Liver (tissue), 9 donors: ENCODE measurements around the gene ART5. TPM values are rescaled to one million over a fixed set of nuclear protein-coding genes. Genes with fewer than 3 reads are reported as not detected.

Source experiments
- DNase-seq: peaks from one replicate; pipeline ENCODE4 v3.0.0-alpha.2; 2017; ENCODE audit warnings: low spot score
- H3K27ac ChIP-seq, 2 donors: one replicate each; pipeline ENCODE4 v1.7.0; 2013; ENCODE audit warnings: inconsistent platforms in 2 of 2, low read length in 2 of 2, control low read depth in 1 of 2, low read depth in 1 of 2, mild to moderate bottlenecking in 1 of 2
- H3K27me3 ChIP-seq, 4 donors: one replicate each; pipeline versions ENCODE4 v1.6.1 to v1.7.0; 2013; ENCODE audit warnings: low read length in 3 of 4, inconsistent platforms in 1 of 4, mild to moderate bottlenecking in 1 of 4, moderate library complexity in 1 of 4; ENCODE audit not compliant: control insufficient read depth in 4 of 4, insufficient read depth in 4 of 4
- H3K36me3 ChIP-seq, 4 donors: one replicate each; pipeline versions ENCODE4 v1.6.1 to v1.7.0; 2013; ENCODE audit warnings: low read length in 3 of 4, mild to moderate bottlenecking in 3 of 4, low read depth in 1 of 4, moderate library complexity in 1 of 4; ENCODE audit not compliant: control insufficient read depth in 4 of 4, insufficient read depth in 3 of 4
- H3K4me1 ChIP-seq, 4 donors: one replicate each; pipeline versions ENCODE4 v1.6.1 to v1.7.0; 2013; ENCODE audit warnings: low read length in 3 of 4, mild to moderate bottlenecking in 3 of 4, moderate library complexity in 1 of 4; ENCODE audit not compliant: control insufficient read depth in 4 of 4, insufficient read depth in 4 of 4
- H3K4me3 ChIP-seq, 3 donors: one replicate each; pipeline versions ENCODE4 v1.6.1 to v1.7.0; 2013; ENCODE audit warnings: low read length in 3 of 3, control low read depth in 1 of 3, low read depth in 1 of 3, mild to moderate bottlenecking in 1 of 3
- H3K9ac ChIP-seq, 2 donors: one replicate each; pipeline ENCODE4 v1.7.0; 2013; ENCODE audit warnings: low read length in 2 of 2, mild to moderate bottlenecking in 2 of 2, moderate library complexity in 2 of 2, control low read depth in 1 of 2, low read depth in 1 of 2
- H3K9me3 ChIP-seq, 4 donors: one replicate each; pipeline versions ENCODE4 v1.6.1 to v1.7.0; 2013; ENCODE audit warnings: low read length in 3 of 4; ENCODE audit not compliant: control insufficient read depth in 4 of 4
- CTCF ChIP-seq: fragments of 150-350 bp; IDR thresholded peaks from 2 replicates; pipeline ENCODE4 v1.5.1; 2017; ENCODE audit warnings: improper control_type of control experiment, low read depth, low read length; ENCODE audit not compliant: missing input control
- EGR1 ChIP-seq, 2 donors: IDR thresholded peaks; 2 replicates each; pipeline ENCODE4 v1.6.1; 2016 to 2018; ENCODE audit warnings: antibody characterized with exemption in 2 of 2, low read depth in 2 of 2
- FOXA2 ChIP-seq: IDR thresholded peaks from 2 replicates; pipeline ENCODE4 v1.6.1; 2016; ENCODE audit warnings: antibody characterized with exemption
- HNF4A ChIP-seq, 2 donors: conservative IDR thresholded peaks; 2 replicates each; pipeline ENCODE4 v1.6.1; 2016; ENCODE audit warnings: antibody characterized with exemption in 2 of 2, mild to moderate bottlenecking in 2 of 2
- HNF4G ChIP-seq: IDR thresholded peaks from 2 replicates; pipeline ENCODE4 v1.6.1; 2016; ENCODE audit warnings: antibody characterized with exemption
- MAX ChIP-seq: IDR thresholded peaks from 2 replicates; pipeline ENCODE4 v1.6.1; 2016; ENCODE audit warnings: antibody characterized with exemption
- RXRA ChIP-seq, 2 donors: IDR thresholded peaks; 2 replicates each; pipeline ENCODE4 v1.6.1; 2017 to 2018; ENCODE audit warnings: antibody characterized with exemption in 2 of 2, mild to moderate bottlenecking in 1 of 2
- SP1 ChIP-seq: IDR thresholded peaks from 2 replicates; pipeline ENCODE4 v1.6.1; 2018; ENCODE audit warnings: antibody characterized with exemption, mild to moderate bottlenecking
- TAF1 ChIP-seq: conservative IDR thresholded peaks from 2 replicates; pipeline ENCODE4 v1.6.1; 2016; ENCODE audit warnings: antibody characterized with exemption, mild to moderate bottlenecking
- YY1 ChIP-seq: IDR thresholded peaks from 2 replicates; pipeline ENCODE4 v1.6.1; 2016; ENCODE audit warnings: antibody characterized with exemption, mild to moderate bottlenecking
- ZBTB33 ChIP-seq: IDR thresholded peaks from 2 replicates; pipeline ENCODE4 v1.6.1; 2016; ENCODE audit warnings: antibody characterized with exemption
- WGBS: extraction: QIAGEN DNeasy Blood & Tissue Kit; methylation state at CpG from one replicate; pipeline ENCODE4 v1.1.7; 2013; 5-methylcytosine and 5-hydroxymethylcytosine counted together
- polyA plus RNA-seq, 2 donors: library from polyadenylated mRNA; stranded (reverse) in 1 of 2; unstranded in 1 of 2; fragments of 200-250 nt in 1 of 2; fragments of >200 nt in 1 of 2; fragmentation: Nextera tagmentation in 1 of 2; extraction: Ambion mirVana in 1 of 2; gene quantifications; one replicate each; pipeline versions ENCODE4 v1.2.1 to v1.2.3, GENCODE V29; 2013 to 2015
- total RNA-seq, 2 donors: library from RNA; depleted of rRNA; stranded (reverse); fragments of >200 nt; gene quantifications; one replicate each; pipeline ENCODE4 v1.2.3, GENCODE V29; 2014
- donor health status: healthy.
- donor health status: healthy.
- donor health status: healthy.
- donor health status: healthy.
- donor health status: healthy.

ART5 gene
- total and polyA plus RNA-seq, 4 donors: 0.17 to 0.93 TPM; not detected in 2

- no peaks in the 10 kb centered on the region for H3K27me3 ChIP-seq
- H3K9ac ChIP-seq: no peak overlapping the region
- WGBS: 71% methylated on average over 4 of the region's 4 CpGs
- H3K4me1 ChIP-seq: no peaks in the 10 kb centered on the region
- no peak for DNase-seq
- no peak overlapping the region for H3K4me3 ChIP-seq
- H3K9me3 ChIP-seq: no peaks in the 10 kb centered on the region
- H3K27ac ChIP-seq: no peak overlapping the region
- no peak for TF ChIP-seq HNF4A (conservative IDR thresholded peaks at IDR 0.05)
- TF ChIP-seq RXRA (IDR thresholded peaks at IDR 0.05): no peak
- no peak for TF ChIP-seq YY1
- TF ChIP-seq EGR1 (IDR thresholded peaks at IDR 0.05; ENCODE audit: low read depth in 2 of 2): no peak
- no peak for TF ChIP-seq FOXA2
- H3K36me3 ChIP-seq: no peaks in the 10 kb centered on the region
These were observed 19.3 kb downstream of the ART5 start for GRCh38 chr11:3622521-3622920.

- Histone ChIP-seq H3K4me3 (no peak overlapping the region), H3K27ac (no peak overlapping the region), H3K27me3 (no peaks in the 10 kb centered on the region), H3K36me3 (no peaks in the 10 kb centered on the region), H3K9ac (no peak overlapping the region), H3K4me1 (no peaks in the 10 kb centered on the region), H3K9me3 (no peaks in the 10 kb centered on the region)
- WGBS: 83% methylated on average over 8 of the region's 8 CpGs
- TF ChIP-seq SP1: no peak
- no peak for TF ChIP-seq TAF1
- TF ChIP-seq HNF4G: no peak
- TF ChIP-seq ZBTB33: no peak
- TF ChIP-seq EGR1 (IDR thresholded peaks at IDR 0.05; ENCODE audit: low read depth in 2 of 2): no peak
- TF ChIP-seq HNF4A (conservative IDR thresholded peaks at IDR 0.05): no peak
- TF ChIP-seq CTCF: no peak
- DNase-seq: no peak
These were observed 23.8 kb downstream of the ART5 start for GRCh38 chr11:3617990-3618389.

GRCh38 chr11:3616721-3617460, 24.9 kb downstream of the ART5 start:
- no peaks in the 10 kb centered on the region for H3K36me3 ChIP-seq
- 90% methylated on average over 25 of the region's 25 CpGs for WGBS
- no peak overlapping the region for H3K4me3 ChIP-seq
- no peak overlapping the region for H3K27ac ChIP-seq
- TF ChIP-seq ZBTB33: no peak
- TF ChIP-seq RXRA (IDR thresholded peaks at IDR 0.05): no peak
- TF ChIP-seq FOXA2: no peak
- TF ChIP-seq MAX: no peak
- no peak for DNase-seq
- H3K9me3 ChIP-seq: no peaks in the 10 kb centered on the region
- no peaks in the 10 kb centered on the region for H3K27me3 ChIP-seq
- no peak overlapping the region for H3K9ac ChIP-seq
- no peaks in the 10 kb centered on the region for H3K4me1 ChIP-seq
